GM18909 (cell line): Measurements from ENCODE around the gene ZNF277.

Source experiments
- ATAC-seq: cut with Tn5 transposase; IDR thresholded peaks from one replicate; pipeline ENCODE4 v1.9.1; 2021; ENCODE audit warnings: mild to moderate bottlenecking; ENCODE audit not compliant: unreplicated experiment, poor library complexity

The ZNF277 gene

GRCh38 chr7:112206991-112207592, 597 bp downstream of the ZNF277 start:
- ATAC-seq: no peak

DNA sequence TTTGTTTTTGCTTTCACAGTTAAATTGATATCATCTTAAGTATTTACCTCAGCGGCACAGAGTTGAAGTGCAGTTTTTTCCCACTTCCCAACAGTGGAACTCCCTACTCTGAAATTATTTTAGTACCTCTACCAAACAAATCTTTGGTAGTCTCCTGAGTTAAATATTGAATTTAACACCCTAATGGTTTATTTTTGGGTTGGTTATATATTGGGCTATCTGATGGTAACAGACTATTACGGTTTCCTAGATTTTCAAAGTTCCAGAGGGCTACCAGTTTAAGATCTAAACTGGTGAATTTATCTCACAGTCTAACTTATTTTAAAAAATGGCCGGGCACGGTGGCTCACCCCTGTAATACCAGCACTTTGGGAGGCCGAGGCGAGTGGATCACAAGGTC, 1.3 kb downstream of the ZNF277 start:
- no peak for ATAC-seq

GRCh38 chr7:112211348-112211907, 4.9 kb downstream of the ZNF277 start:
- ATAC-seq: no peak

DNA sequence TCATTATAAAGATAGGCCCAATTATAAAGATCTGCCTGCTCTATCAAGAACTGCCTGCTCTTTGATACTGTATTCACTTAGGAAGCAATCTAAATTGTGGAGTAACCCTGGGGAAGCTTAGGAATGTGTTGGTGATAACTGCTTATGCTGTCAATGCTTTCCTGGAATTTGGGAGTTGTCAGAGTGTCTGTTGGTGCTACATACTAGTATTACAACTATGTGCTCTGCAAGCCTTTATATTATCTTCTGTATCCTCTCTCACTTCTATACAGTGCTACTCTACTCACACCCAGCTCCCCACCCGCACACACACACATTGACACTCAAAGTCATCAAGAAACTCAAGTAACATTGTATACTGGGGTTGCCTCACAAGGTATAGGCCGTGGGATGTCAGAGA, 6.1 kb downstream of the ZNF277 start:
- no peak for ATAC-seq

DNA sequence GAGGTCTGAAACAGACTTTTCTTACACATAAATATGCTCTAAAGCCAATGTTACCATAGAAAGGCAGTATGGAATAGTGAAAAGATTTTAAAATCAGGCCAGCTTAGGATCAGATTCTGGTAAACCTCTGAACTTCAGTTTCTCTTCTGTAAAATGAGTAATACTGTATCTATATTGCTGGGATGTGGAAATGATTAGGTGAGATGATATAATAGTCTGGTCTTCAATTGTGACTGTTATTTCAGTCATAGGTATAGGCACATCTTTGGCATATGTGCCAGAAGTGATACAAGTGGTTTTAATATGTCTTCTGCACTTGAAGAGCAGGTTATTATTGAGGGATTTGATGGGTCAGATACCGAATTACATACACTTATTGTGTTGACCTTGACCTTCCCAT, 7.2 kb downstream of the ZNF277 start:
- ATAC-seq: no peak

DNA sequence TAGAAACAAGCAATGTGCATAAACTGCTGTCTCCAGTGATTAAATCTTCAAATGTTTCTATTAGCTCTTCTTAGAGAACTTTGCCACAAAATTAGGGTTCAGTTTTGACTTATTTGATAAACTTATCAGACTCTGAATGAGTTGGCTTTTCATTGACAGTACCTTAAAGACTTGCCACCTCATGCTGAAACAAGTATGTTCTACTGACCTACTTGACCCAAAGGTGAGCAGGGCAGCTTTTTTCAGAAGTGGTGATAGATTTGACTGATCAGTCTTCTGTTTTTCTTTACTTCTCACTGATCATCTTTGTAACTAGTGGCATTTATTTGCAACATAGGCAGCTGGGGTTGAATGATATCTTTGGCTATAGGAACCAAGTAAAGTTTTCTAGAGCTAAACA, 7.8 kb downstream of the ZNF277 start:
- no peak for ATAC-seq

GRCh38 chr7:112214883-112215282, 8.4 kb downstream of the ZNF277 start:
- no peak for ATAC-seq

GRCh38 chr7:112215787-112216186, 9.3 kb downstream of the ZNF277 start:
- no peak for ATAC-seq

DNA sequence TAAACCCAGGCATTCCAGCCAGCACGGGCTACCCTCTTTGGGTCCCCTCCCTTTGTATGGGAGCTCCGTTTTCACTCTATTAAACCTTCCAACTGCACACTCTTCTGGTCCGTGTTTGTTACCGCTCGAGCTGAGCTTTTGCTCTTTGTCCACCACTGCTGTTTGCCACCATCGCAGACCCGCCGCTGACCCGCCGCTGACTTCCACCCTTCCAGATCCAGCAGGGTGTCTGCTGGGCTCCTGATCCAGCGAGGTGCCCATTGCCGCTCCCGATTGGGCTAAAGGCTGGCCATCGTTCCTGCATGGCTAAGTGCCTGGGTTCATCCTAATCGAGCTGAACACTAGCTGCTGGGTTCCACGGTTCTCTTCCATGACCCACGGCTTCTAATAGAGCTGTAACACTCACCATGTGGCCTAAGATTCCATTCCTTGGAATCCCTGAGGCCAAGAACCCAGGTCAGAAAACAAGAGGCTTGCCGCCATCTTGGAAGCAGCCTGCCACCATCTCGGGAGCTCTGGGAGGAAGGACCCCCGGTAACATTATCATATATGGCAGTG, 14.5 kb downstream of the ZNF277 start:
- ATAC-seq: no peak

DNA sequence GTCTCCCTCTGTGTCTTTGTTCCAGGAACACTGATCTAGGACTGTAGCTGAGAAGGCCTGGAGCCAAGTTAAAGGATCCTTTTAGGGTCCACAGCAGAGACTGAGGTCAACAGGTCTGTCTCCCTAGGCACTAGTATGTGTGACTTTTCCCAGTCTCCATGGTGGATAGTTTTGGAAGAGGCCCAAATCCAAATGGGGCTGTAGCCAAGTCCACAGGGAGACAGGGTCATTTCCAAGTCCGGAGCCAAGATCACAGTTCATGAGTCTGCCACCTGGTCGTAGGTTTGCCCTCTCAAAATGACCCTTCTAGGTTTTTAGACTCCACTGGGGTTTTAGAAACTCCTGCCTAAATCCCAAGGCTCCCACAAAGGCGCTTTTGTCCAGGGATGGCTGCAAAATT, 16.8 kb downstream of the ZNF277 start:
- ATAC-seq: no peak

DNA sequence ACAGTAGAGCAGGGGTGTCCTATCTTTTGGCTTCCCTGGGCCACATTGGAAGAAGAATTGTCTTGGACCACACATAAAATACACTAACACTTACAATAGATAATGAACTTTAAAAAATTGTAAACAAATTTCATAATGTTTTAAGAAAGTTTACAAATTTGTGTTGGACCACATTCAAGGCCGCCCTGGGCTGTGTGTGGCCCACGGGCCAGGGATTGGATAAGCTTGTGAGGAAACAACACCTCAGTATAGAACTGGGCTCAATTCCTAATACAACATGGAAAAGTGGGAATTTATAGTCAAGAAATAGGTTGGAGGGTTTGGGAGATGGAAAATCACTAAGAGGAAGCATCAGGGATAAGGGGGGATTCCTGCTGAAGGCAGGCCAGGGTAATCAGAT, 17.7 kb downstream of the ZNF277 start:
- no peak for ATAC-seq

GRCh38 chr7:112225006-112225405, 18.5 kb downstream of the ZNF277 start:
- ATAC-seq: no peak

DNA sequence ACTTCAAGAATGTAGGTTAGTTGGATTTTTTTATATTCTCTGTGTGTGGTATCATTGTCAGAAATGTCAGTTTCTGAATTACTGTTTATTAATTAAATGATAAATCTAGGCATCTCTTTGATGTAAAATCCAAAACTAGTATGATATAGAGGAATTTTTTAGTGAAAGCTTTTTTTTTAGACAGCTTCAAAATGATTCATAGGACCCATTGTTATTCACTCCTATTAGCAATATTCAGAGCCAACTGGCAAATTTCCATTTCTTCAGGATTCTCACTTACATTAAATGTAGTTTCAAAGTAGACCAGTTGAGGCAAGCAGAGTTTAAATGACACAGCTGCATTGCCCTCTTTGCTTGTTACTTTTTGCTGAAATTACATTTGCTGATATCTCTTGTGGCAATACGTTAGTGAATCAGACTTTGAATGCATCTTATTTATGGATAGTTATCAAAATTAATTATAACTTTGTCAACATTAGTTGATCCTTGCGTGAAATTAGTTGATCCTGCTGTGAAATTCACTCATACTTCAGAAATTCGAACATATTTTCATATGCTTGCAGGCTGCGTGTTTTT, 20.3 kb downstream of the ZNF277 start:
- ATAC-seq: no peak

- no peak for ATAC-seq
Observed at GRCh38 chr7:112228632-112229031, 22.1 kb downstream of the ZNF277 start.

DNA sequence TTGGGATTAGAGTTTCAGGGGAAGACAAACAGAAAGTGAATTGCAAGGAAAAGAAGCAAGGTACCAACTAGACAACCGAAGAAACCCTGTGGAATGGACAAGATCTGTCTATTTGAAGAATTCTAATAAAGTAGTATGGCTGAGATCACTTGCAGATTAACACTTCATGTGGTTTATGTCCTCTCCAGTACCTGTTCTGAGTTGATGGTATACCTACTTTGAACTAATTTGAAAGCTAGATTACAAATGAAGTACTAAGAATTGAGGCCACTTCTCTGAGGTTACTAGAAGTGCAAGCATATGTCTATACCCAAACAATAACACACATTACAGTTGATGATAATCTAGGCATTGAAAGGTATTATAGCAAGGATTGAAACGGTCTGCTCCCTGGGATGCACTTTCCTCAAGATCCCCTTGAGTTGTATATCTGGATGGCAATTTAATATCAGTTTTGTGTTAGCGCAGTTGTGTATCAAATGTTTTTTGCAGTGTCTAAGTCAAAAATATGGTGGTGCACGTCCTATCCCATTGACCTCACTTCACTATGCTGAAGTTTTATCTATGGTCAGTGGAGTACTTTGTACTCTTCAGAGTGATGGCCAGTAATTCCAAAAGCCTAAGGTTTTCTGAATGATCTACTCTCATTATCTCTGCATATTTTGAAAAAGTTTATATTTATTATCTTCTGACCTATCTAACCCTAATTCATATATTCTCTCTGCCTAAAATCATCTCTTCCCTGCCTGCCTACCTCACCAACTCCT, 25.9 kb downstream of the ZNF277 start:
- ATAC-seq: no peak

GRCh38 chr7:112233048-112233697, 26.7 kb downstream of the ZNF277 start:
- no peak for ATAC-seq

DNA sequence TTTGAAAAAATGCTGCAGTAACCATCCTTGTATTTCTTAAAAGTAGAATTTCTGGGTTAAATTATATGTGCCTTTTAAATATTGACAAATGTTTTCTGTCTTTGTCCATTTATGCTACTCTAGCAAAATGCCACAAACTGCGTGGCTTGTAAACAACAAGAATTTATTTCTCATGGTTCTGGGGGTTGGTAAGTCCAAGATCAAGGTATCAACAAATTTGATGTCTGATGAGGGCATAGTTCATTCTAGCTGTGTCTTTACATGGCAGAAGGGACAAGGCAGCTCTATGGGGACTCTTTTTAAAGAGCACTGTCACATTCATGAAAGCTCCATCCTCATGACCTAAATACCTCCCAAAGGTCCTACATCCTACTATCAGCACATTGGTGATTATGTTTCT, 27.7 kb downstream of the ZNF277 start:
- no peak for ATAC-seq

DNA sequence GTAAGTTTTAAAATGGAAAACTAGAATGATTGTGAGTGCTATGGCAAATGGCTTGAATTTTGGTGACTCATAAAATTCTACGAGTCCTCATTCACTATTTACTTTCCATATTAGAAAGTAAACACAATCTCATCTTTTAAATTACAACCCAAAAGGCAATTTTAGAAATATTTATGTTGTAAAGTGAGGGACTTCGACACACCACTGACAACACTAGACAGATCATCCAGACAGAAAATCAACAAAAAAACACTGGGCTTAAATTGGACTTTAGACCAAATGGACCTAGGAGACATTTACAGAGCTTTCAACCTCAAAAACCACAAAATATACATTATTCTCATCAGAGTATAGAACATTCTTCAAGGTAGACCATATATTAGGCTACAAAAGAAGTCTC, 30.1 kb downstream of the ZNF277 start:
- ATAC-seq: no peak

DNA sequence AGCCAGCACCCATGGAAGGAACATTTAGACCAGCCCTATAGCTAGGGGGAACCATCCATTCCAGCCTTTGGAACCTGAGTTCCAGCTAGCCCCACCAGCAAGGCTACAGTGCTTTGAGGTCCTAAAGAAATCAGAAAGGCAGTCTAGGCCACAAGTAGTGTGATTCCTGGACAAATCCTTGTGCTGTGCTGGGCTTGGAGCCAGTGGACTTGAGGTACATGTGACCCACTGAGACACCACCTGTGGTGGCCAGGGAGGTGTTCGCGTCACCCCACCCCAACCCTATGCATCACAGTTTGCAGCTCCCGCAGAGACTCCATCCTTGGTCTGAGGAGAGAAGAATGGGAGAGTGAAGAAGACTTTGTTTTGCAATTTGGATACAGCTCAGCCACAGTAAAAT, 31.8 kb downstream of the ZNF277 start:
- no peak for ATAC-seq

- ATAC-seq: no peak
Observed at GRCh38 chr7:112238852-112239610, 32.5 kb downstream of the ZNF277 start.
